HG02798 (cell line): ENCODE measurements around the gene PXDN.
"Not testable (repeated sequence)": the region's sequence is repeated elsewhere in the genome, so short reads cannot be mapped to it uniquely, and the experiment has no call there.

ENCODE experiments used
- ATAC-seq: cut with Tn5 transposase; IDR thresholded peaks from one replicate; pipeline ENCODE4 v1.9.1; 2021; ENCODE audit warnings: mild to moderate bottlenecking; ENCODE audit not compliant: unreplicated experiment, poor library complexity

The PXDN gene

GRCh38 chr2:1775511-1776035 lies 31.3 kb upstream of the PXDN start:
- ATAC-seq = no peak

- ATAC-seq = no peak
Measured at GRCh38 chr2:1774929-1775328, 30.6 kb upstream of the PXDN start.

GRCh38 chr2:1773883-1774282 lies 29.6 kb upstream of the PXDN start:
- ATAC-seq = no peak

- no peak for ATAC-seq
Measured at GRCh38 chr2:1772471-1773267, 28.4 kb upstream of the PXDN start.

- no peak for ATAC-seq
Measured at GRCh38 chr2:1771626-1772280, 27.4 kb upstream of the PXDN start.

- ATAC-seq = no peak
Measured at GRCh38 chr2:1770566-1771380, 26.5 kb upstream of the PXDN start.

GRCh38 chr2:1769703-1770422 lies 25.5 kb upstream of the PXDN start:
- ATAC-seq = peak; percentile 64

- no peak for ATAC-seq
Measured at GRCh38 chr2:1767939-1768691, 23.8 kb upstream of the PXDN start.

GRCh38 chr2:1766851-1767811 lies 22.8 kb upstream of the PXDN start:
- no peak for ATAC-seq

GRCh38 chr2:1766425-1766824 lies 22.1 kb upstream of the PXDN start:
- no peak for ATAC-seq

GRCh38 chr2:1765201-1765600 lies 20.9 kb upstream of the PXDN start:
- ATAC-seq = not testable (repeated sequence)

GRCh38 chr2:1759611-1759930 lies 15.3 kb upstream of the PXDN start:
- ATAC-seq = no peak

- no peak for ATAC-seq
Measured at GRCh38 chr2:1758774-1759610, 14.7 kb upstream of the PXDN start.

- ATAC-seq = no peak
Measured at GRCh38 chr2:1758171-1758570, 13.9 kb upstream of the PXDN start.

GRCh38 chr2:1757567-1757966 lies 13.3 kb upstream of the PXDN start:
- ATAC-seq = no peak

GRCh38 chr2:1757146-1757545 lies 12.8 kb upstream of the PXDN start:
- ATAC-seq = not testable (repeated sequence)

GRCh38 chr2:1756456-1756855 lies 12.1 kb upstream of the PXDN start:
- ATAC-seq = no peak
